ENCODE measurements around the gene SLC39A9.

GRCh38 chr14:69351911-69352310 is 46.6 kb upstream of the SLC39A9 start:
- no peak for TF ChIP-seq EZH2phosphoT487 (IDR thresholded peaks at IDR 0.05; ENCODE audit: low read depth, severe bottlenecking, unreplicated experiment)
- no peak for TF ChIP-seq CTCF (IDR thresholded peaks at IDR 0.05; ENCODE audit: poor library complexity)
- TF ChIP-seq EZH2 (IDR thresholded peaks at IDR 0.05; ENCODE audit: borderline replicate concordance): no peak

All from hepatocyte (in vitro differentiated cells).